ENCODE measurements around the gene GPC4. TPM values are rescaled to one million over a fixed set of nuclear protein-coding genes. Genes with fewer than 3 reads are reported as not detected.

GPC4 gene
- total RNA-seq, 1 donor from 2014 or later, result 32.8 TPM

GRCh38 chrX:133362538-133362937 is 52.8 kb downstream of the GPC4 start:
- Mint-ChIP-seq H3K4me1 (ENCODE audit: low read depth, unreplicated experiment) (peaks cover 18% of the 10 kb centered on the region), H3K4me3 (ENCODE audit: unreplicated experiment) (no peak overlapping the region), H3K36me3 (ENCODE audit: unreplicated experiment) (no peaks in the 10 kb centered on the region), H3K9me3 (ENCODE audit: unreplicated experiment) (no peaks in the 10 kb centered on the region), H3K27ac (ENCODE audit: unreplicated experiment) (no peak overlapping the region), H3K27me3 (ENCODE audit: unreplicated experiment) (peaks cover 2% of the 10 kb centered on the region)
- TF ChIP-seq CTCF (IDR thresholded peaks at IDR 0.05; ENCODE audit: partially characterized antibody, unreplicated experiment), result no peak
- DNase-seq, result no peak

- Mint-ChIP-seq H3K27me3 (ENCODE audit: unreplicated experiment) (no peaks in the 10 kb centered on the region), H3K4me1 (ENCODE audit: low read depth, unreplicated experiment) (peaks cover 18% of the 10 kb centered on the region), H3K4me3 (ENCODE audit: unreplicated experiment) (no peak overlapping the region), H3K27ac (ENCODE audit: unreplicated experiment) (no peak overlapping the region), H3K9me3 (ENCODE audit: unreplicated experiment) (no peaks in the 10 kb centered on the region), H3K36me3 (ENCODE audit: unreplicated experiment) (no peaks in the 10 kb centered on the region)
- DNase-seq, result no peak
- TF ChIP-seq CTCF (IDR thresholded peaks at IDR 0.05; ENCODE audit: partially characterized antibody, unreplicated experiment), result no peak
Observed at GRCh38 chrX:133359466-133359865, 55.8 kb downstream of the GPC4 start.

- no peaks in the 10 kb centered on the region for H3K27me3 Mint-ChIP-seq (ENCODE audit: unreplicated experiment)
- H3K4me3 Mint-ChIP-seq (ENCODE audit: unreplicated experiment), result no peak overlapping the region
- DNase-seq, result no peak
- H3K27ac Mint-ChIP-seq (ENCODE audit: unreplicated experiment), result no peak overlapping the region
- H3K4me1 Mint-ChIP-seq (ENCODE audit: low read depth, unreplicated experiment), result peaks cover 4% of the 10 kb centered on the region
- TF ChIP-seq CTCF (IDR thresholded peaks at IDR 0.05; ENCODE audit: partially characterized antibody, unreplicated experiment), result no peak
- no peaks in the 10 kb centered on the region for H3K9me3 Mint-ChIP-seq (ENCODE audit: unreplicated experiment)
- no peaks in the 10 kb centered on the region for H3K36me3 Mint-ChIP-seq (ENCODE audit: unreplicated experiment)
Observed at GRCh38 chrX:133353233-133353632, 62.1 kb downstream of the GPC4 start.

- H3K27me3 Mint-ChIP-seq (ENCODE audit: unreplicated experiment), result no peaks in the 10 kb centered on the region
- H3K36me3 Mint-ChIP-seq (ENCODE audit: unreplicated experiment), result no peaks in the 10 kb centered on the region
- H3K4me1 Mint-ChIP-seq (ENCODE audit: low read depth, unreplicated experiment), result peaks cover 4% of the 10 kb centered on the region
- DNase-seq, result no peak
- no peak for TF ChIP-seq CTCF (IDR thresholded peaks at IDR 0.05; ENCODE audit: partially characterized antibody, unreplicated experiment)
- no peaks in the 10 kb centered on the region for H3K9me3 Mint-ChIP-seq (ENCODE audit: unreplicated experiment)
- H3K4me3 Mint-ChIP-seq (ENCODE audit: unreplicated experiment), result no peak overlapping the region
- no peak overlapping the region for H3K27ac Mint-ChIP-seq (ENCODE audit: unreplicated experiment)
Observed at GRCh38 chrX:133350751-133351150, 64.5 kb downstream of the GPC4 start.

GRCh38 chrX:133346026-133346425 is 69.3 kb downstream of the GPC4 start:
- no peak for DNase-seq
- Mint-ChIP-seq H3K27me3 (ENCODE audit: unreplicated experiment) (no peaks in the 10 kb centered on the region), H3K27ac (ENCODE audit: unreplicated experiment) (no peak overlapping the region), H3K9me3 (ENCODE audit: unreplicated experiment) (no peaks in the 10 kb centered on the region), H3K4me3 (ENCODE audit: unreplicated experiment) (no peak overlapping the region), H3K36me3 (ENCODE audit: unreplicated experiment) (no peaks in the 10 kb centered on the region), H3K4me1 (ENCODE audit: low read depth, unreplicated experiment) (no peaks in the 10 kb centered on the region)
- TF ChIP-seq CTCF (IDR thresholded peaks at IDR 0.05; ENCODE audit: partially characterized antibody, unreplicated experiment), result no peak
